HG02678 (cell line): ENCODE data around the gene RDH8.

Source experiments
- ATAC-seq: cut with Tn5 transposase; IDR thresholded peaks from one replicate; pipeline ENCODE4 v1.9.1; 2021; ENCODE audit warnings: mild to moderate bottlenecking, moderate library complexity; ENCODE audit not compliant: unreplicated experiment

RDH8 gene

GRCh38 chr19:10013316-10013715, at the start of gene RDH8:
RDH8 (plus strand) TSS chr19:10013483; CDS start chr19:10013498, 15 bp downstream.
- ATAC-seq = no peak

- ATAC-seq = no peak
Observed at GRCh38 chr19:9966024-9966423, 47.3 kb upstream of the RDH8 start.

GRCh38 chr19:9966448-9966847, 46.8 kb upstream of the RDH8 start:
- ATAC-seq = no peak

- ATAC-seq = no peak
Observed at GRCh38 chr19:9967326-9967725, 46.0 kb upstream of the RDH8 start.

- no peak for ATAC-seq
Observed at GRCh38 chr19:9968820-9969687, 44.2 kb upstream of the RDH8 start.

GRCh38 chr19:9969688-9969975, 43.7 kb upstream of the RDH8 start:
- ATAC-seq = no peak

- ATAC-seq = no peak
Observed at GRCh38 chr19:9970481-9970880, 42.8 kb upstream of the RDH8 start.

GRCh38 chr19:9971166-9971897, 42.0 kb upstream of the RDH8 start:
- no peak for ATAC-seq

- ATAC-seq = no peak
Observed at GRCh38 chr19:9972103-9972502, 41.2 kb upstream of the RDH8 start.

- ATAC-seq = no peak
Observed at GRCh38 chr19:9981406-9982260, 31.6 kb upstream of the RDH8 start.

GRCh38 chr19:9986787-9987281, 26.4 kb upstream of the RDH8 start:
- no peak for ATAC-seq

GRCh38 chr19:9989504-9989903, 23.8 kb upstream of the RDH8 start:
- ATAC-seq = no peak

GRCh38 chr19:9991425-9992191, 21.7 kb upstream of the RDH8 start:
- no peak for ATAC-seq

- ATAC-seq = no peak
Observed at GRCh38 chr19:9995084-9995483, 18.2 kb upstream of the RDH8 start.

GRCh38 chr19:9995999-9996398, 17.3 kb upstream of the RDH8 start:
- ATAC-seq = no peak

- no peak for ATAC-seq
Observed at GRCh38 chr19:9996541-9996940, 16.7 kb upstream of the RDH8 start.

- no peak for ATAC-seq
Observed at GRCh38 chr19:10000171-10000826, 13.0 kb upstream of the RDH8 start.

GRCh38 chr19:10001899-10002298, 11.4 kb upstream of the RDH8 start:
- ATAC-seq = no peak

GRCh38 chr19:10003271-10003670, 10.0 kb upstream of the RDH8 start:
- no peak for ATAC-seq

- ATAC-seq = no peak
Observed at GRCh38 chr19:10004617-10005016, 8.7 kb upstream of the RDH8 start.
